GM12878 (cell line): ENCODE data around the gene SLC15A1. TPM values are rescaled to one million over a fixed set of nuclear protein-coding genes. Genes with fewer than 3 reads are reported as not detected.

Source experiments
- MEF2B ChIP-seq: fragments of 450-650 bp; IDR thresholded peaks from 2 replicates; pipeline ENCODE4 v1.6.1; 2018; ENCODE audit warnings: mild to moderate bottlenecking, moderate library complexity; ENCODE audit not compliant: partially characterized antibody, poor library complexity, severe bottlenecking
- POLR2AphosphoS5 ChIP-seq: IDR thresholded peaks from 2 replicates; pipeline ENCODE4 v1.6.1; 2011; ENCODE audit warnings: mild to moderate bottlenecking, low read length, inconsistent platforms
- PRDM15 ChIP-seq: fragments of 450-650 bp; formaldehyde crosslinking; IDR thresholded peaks from 2 replicates; pipeline ENCODE4 v1.4.0; 2020; ENCODE audit warnings: mild to moderate bottlenecking, moderate library complexity
- ZBTB11 ChIP-seq: fragments of 450-650 bp; formaldehyde crosslinking; IDR thresholded peaks from 2 replicates; pipeline ENCODE4 v1.5.0; 2022; ENCODE audit warnings: mild to moderate bottlenecking, missing genetic modification characterization
- polyA plus RNA-seq, 11 experiments: library from polyadenylated mRNA; depleted of rRNA in 4 of 11; unstranded in 6 of 11; stranded (reverse) in 5 of 11; fragments of >200 nt; fragmentation: Nextera tagmentation in 4 of 11; fragmentation: Illumina TruSeq in 1 of 11; extraction: Ambion mirVana in 4 of 11; extraction: Trizol in 1 of 11; gene quantifications; 1 replicate in 1 of 11; 2 replicates in 10 of 11; pipeline versions ENCODE4 v1.2.1 to v1.2.3, GENCODE V29; 2011 to 2016; ENCODE audit warnings: inconsistent platforms in 2 of 11, missing spikeins in 2 of 11, low read depth in 1 of 11
- total RNA-seq, 4 experiments: library from RNA; depleted of rRNA in 3 of 4; stranded (reverse); fragments of >200 nt in 3 of 4; fragmentation: Illumina TruSeq in 1 of 4; extraction: Trizol in 1 of 4; gene quantifications; 2 replicates each; pipeline versions ENCODE4 v1.2.1 to v1.2.3, GENCODE V29; 2013 to 2021
- TF ChIP-seq, protein P1 (sequence below): IDR thresholded peaks from 2 replicates; pipeline ENCODE4 v1.6.1; 2012; ENCODE audit warnings: low read length, inconsistent platforms

Gene SLC15A1
- total and polyA plus RNA-seq, 10 of the 15 experiments (the other 5 are each of a cell fraction or from before 2014, with no cell fraction given): not detected

DNA sequence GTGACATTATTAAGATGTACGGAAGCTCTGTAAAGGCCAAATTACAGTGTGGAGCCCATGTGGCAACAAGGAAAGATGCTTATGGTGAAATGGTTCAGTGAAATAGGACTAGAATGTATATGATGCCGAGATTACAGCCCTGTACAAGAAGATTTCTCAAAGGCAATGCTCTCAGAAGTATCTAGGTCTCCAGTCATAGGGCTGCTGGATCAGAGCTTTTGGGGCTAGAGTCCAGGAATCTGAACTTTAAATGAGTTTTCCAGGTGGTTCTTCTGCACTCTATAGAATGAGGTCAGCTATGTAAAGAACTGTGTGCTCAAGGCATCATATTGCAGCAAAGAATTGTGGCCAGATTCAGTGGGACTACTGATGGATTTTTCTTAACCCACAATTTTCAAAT, 100.2 kb downstream of the SLC15A1 start (continued):
- TF ChIP-seq PRDM15 (CRISPR knock-in tag) (no peak), POLR2AphosphoS5 (no peak), MEF2B (no peak), ZBTB11 (CRISPR knock-in tag) (no peak)
- TF ChIP-seq, protein P1, sequence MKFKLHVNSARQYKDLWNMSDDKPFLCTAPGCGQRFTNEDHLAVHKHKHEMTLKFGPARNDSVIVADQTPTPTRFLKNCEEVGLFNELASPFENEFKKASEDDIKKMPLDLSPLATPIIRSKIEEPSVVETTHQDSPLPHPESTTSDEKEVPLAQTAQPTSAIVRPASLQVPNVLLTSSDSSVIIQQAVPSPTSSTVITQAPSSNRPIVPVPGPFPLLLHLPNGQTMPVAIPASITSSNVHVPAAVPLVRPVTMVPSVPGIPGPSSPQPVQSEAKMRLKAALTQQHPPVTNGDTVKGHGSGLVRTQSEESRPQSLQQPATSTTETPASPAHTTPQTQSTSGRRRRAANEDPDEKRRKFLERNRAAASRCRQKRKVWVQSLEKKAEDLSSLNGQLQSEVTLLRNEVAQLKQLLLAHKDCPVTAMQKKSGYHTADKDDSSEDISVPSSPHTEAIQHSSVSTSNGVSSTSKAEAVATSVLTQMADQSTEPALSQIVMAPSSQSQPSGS: no peak
